Measurements from ENCODE around the gene SLC9A3.

Gene SLC9A3

DNA sequence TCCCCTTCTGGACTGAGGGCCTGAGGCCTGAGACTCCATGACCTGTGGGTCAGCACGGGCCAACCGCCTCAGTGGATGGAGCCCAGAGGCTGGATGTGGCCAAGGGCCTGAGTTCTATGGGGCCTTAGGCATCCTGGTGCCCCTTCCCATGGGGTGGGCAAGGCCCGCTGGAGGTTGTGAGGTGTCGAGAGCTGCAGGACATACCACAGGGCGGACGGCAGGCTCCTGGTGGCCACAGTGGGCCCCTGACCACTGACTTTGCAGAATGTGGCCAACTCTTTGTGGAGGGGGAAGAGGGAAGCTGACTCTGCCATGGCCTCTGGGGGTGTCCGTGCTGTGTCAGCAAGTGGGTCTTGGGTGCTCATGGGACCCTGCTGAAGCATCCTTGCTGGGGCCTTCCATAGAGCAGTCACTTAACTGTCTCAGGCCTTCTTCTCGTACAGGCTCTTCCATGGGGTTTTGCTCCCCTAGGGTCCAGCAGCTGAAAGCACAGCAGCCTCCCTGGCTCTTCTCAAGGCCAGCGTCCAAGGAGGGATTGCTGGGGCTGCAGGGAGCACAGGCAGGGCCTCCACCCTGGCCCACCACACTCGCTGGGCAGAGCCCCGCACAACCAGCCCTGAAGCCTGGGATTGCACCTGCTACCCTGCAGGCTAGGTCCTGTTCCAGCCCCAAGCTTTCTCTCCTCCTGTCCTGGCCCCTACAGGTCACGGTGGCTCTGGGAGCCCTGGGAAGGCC lies 21.6 kb upstream of the SLC9A3 start:
- Histone ChIP-seq H4K20me1 (ENCODE audit: insufficient read depth, low read length) (no peaks in the 10 kb centered on the region), H3K27me3 (ENCODE audit: insufficient read depth, low read length) (no peaks in the 10 kb centered on the region), H3K9me2 (ENCODE audit: low read depth, low read length) (no peaks in the 10 kb centered on the region)

DNA sequence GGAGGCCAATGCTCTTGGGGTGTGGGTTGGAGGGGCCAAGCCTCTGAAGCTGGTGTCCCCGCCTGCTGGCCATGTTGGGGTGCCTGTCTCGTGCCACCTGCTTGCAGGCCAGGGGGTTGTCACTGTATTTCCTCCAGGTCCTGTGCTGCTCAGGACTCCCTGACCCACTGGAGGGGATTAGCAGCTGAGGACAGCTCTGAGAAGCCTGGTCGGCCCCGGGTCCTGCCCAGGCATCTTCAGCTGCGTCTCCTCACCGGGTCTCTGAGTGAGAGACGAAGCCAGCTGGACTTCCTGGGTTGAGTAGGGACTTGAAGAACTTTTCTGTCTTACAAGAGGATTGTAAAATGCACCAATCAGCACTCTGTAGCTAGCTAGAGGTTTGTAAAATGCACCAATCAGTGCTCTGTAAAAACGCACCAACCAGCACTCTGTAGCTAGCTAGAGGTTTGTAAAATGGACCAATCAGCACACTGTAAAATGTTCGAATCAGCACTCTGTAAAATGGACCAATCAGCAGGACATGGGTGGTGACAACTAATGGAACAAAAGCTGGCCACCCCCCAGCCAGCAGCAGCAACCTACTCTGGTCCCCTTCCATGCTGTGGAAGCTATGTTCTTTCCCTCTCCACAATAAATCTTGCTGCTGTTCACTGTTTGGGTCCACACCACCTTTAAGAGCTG lies 20.6 kb upstream of the SLC9A3 start:
- H3K9ac ChIP-seq (ENCODE audit: low read length) = peak overlapping the region; percentile 34; the same call in 1 of the 2 replicates
- H3K4me1 ChIP-seq (ENCODE audit: insufficient read depth, low read length, severe bottlenecking) = peaks cover 13% of the 10 kb centered on the region
- H3K27ac ChIP-seq (ENCODE audit: low read depth, low read length, poor library complexity, severe bottlenecking) = peak overlapping the region; percentile 64
- H3K79me2 ChIP-seq (ENCODE audit: insufficient read depth, low read length) = no peaks in the 10 kb centered on the region
- H3F3A ChIP-seq (ENCODE audit: insufficient read depth, low read length) = no peaks in the 10 kb centered on the region
- H3K9me2 ChIP-seq (ENCODE audit: low read depth, low read length) = no peaks in the 10 kb centered on the region
- no peak overlapping the region for H2AFZ ChIP-seq (ENCODE audit: low read length)
- peak overlapping the region; percentile 48 for H3K4me3 ChIP-seq (ENCODE audit: low read depth, low read length, poor library complexity, severe bottlenecking)
- no peaks in the 10 kb centered on the region for H3K9me3 ChIP-seq (ENCODE audit: low read length)
- no peaks in the 10 kb centered on the region for H4K20me1 ChIP-seq (ENCODE audit: insufficient read depth, low read length)
- no peaks in the 10 kb centered on the region for H3K36me3 ChIP-seq (ENCODE audit: insufficient read depth, low read length)
- TF ChIP-seq, protein P1, sequence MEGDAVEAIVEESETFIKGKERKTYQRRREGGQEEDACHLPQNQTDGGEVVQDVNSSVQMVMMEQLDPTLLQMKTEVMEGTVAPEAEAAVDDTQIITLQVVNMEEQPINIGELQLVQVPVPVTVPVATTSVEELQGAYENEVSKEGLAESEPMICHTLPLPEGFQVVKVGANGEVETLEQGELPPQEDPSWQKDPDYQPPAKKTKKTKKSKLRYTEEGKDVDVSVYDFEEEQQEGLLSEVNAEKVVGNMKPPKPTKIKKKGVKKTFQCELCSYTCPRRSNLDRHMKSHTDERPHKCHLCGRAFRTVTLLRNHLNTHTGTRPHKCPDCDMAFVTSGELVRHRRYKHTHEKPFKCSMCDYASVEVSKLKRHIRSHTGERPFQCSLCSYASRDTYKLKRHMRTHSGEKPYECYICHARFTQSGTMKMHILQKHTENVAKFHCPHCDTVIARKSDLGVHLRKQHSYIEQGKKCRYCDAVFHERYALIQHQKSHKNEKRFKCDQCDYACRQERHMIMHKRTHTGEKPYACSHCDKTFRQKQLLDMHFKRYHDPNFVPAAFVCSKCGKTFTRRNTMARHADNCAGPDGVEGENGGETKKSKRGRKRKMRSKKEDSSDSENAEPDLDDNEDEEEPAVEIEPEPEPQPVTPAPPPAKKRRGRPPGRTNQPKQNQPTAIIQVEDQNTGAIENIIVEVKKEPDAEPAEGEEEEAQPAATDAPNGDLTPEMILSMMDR (IDR thresholded peaks at IDR 0.05; ENCODE audit: low read length) = no peak
- no peak for TF ChIP-seq EZH2 (IDR thresholded peaks at IDR 0.05; ENCODE audit: borderline replicate concordance, low read length)
- H3K27me3 ChIP-seq (ENCODE audit: insufficient read depth, low read length) = no peaks in the 10 kb centered on the region
- peak overlapping the region; percentile 66 for H3K4me2 ChIP-seq (ENCODE audit: low read length)

More for the DNA sequence above, 21.6 kb upstream of the SLC9A3 start:
- H3K36me3 ChIP-seq (ENCODE audit: insufficient read depth, low read length) = no peaks in the 10 kb centered on the region; the same call in 1 of the 2 replicates
- H2AFZ ChIP-seq (ENCODE audit: low read length) = no peak overlapping the region
- H3K9ac ChIP-seq (ENCODE audit: low read length) = no peak overlapping the region
- TF ChIP-seq, protein P1 (IDR thresholded peaks at IDR 0.05; ENCODE audit: low read length) = no peak
- TF ChIP-seq EZH2 (IDR thresholded peaks at IDR 0.05; ENCODE audit: borderline replicate concordance, low read length) = no peak
- no peak overlapping the region for H3K4me2 ChIP-seq (ENCODE audit: low read length)
- no peaks in the 10 kb centered on the region for H3F3A ChIP-seq (ENCODE audit: insufficient read depth, low read length)
- peaks cover 13% of the 10 kb centered on the region for H3K4me1 ChIP-seq (ENCODE audit: insufficient read depth, low read length, severe bottlenecking)
- no peaks in the 10 kb centered on the region for H3K79me2 ChIP-seq (ENCODE audit: insufficient read depth, low read length)
- peaks cover 2% of the 10 kb centered on the region; the same call in 1 of the 2 replicates for H3K9me3 ChIP-seq (ENCODE audit: low read length)
- H3K4me3 ChIP-seq (ENCODE audit: low read depth, low read length, poor library complexity, severe bottlenecking) = no peak overlapping the region
- H3K27ac ChIP-seq (ENCODE audit: low read depth, low read length, poor library complexity, severe bottlenecking) = no peak overlapping the region

DNA sequence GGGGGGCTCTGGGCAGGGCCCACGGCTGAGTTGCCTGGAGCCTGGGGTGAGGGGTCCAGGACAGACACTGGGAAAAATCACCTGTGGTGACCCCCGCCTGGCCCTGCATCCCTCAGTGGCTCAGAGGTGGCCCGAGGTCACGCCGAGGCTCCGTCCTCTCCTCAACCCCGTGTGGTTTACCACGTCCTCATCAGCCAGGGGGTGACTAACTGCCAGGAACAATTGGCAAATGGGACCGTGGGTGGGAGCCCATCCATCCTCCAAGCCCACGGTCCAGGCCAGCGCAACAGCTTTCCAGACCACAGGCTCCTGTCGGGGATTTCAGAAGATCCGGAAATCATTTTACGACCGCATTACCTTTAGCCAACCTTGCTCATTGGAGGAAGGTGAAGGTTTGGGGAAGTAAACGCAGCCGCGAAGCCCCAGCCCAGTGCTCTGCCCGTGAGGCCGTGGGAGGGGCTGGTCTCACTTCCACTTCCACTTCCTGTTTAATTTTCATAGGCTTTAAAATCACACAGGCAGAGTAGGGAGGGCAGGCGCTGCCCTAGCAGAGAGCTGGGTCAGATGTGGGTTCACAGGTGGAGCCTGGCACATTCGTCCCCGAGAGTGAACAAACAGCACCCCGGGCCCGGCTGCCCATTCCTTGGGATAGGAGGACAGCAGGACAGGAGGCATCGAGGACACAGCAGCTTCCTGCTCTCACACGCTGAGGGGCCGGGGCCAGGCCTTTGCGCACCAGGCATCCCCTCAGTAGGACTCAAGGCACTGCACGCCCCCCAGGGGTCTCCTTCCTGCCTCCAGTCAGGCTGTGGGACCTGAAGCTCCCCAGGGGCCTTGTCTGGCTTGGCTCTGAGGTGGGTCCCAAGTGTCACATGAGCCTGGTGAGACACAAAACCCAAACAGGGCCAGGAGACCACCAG lies 19.8 kb upstream of the SLC9A3 start:
- no peaks in the 10 kb centered on the region for H3K9me2 ChIP-seq (ENCODE audit: low read depth, low read length)
- H3K36me3 ChIP-seq (ENCODE audit: insufficient read depth, low read length) = no peaks in the 10 kb centered on the region
- no peaks in the 10 kb centered on the region for H3K27me3 ChIP-seq (ENCODE audit: insufficient read depth, low read length)
- H4K20me1 ChIP-seq (ENCODE audit: insufficient read depth, low read length) = no peaks in the 10 kb centered on the region
- TF ChIP-seq, protein P1 (IDR thresholded peaks at IDR 0.05; ENCODE audit: low read length) = no peak
- no peak for TF ChIP-seq EZH2 (IDR thresholded peaks at IDR 0.05; ENCODE audit: borderline replicate concordance, low read length)
- H3K9me3 ChIP-seq (ENCODE audit: low read length) = no peaks in the 10 kb centered on the region
- peak overlapping the region; percentile 43 for H3K9ac ChIP-seq (ENCODE audit: low read length)
- no peaks in the 10 kb centered on the region for H3F3A ChIP-seq (ENCODE audit: insufficient read depth, low read length)
- peak overlapping the region; percentile 51; the same call in 1 of the 2 replicates for H2AFZ ChIP-seq (ENCODE audit: low read length)
- peaks cover 13% of the 10 kb centered on the region for H3K4me1 ChIP-seq (ENCODE audit: insufficient read depth, low read length, severe bottlenecking)
- peak overlapping the region; percentile 48 for H3K4me3 ChIP-seq (ENCODE audit: low read depth, low read length, poor library complexity, severe bottlenecking)
- no peaks in the 10 kb centered on the region for H3K79me2 ChIP-seq (ENCODE audit: insufficient read depth, low read length)
- H3K27ac ChIP-seq (ENCODE audit: low read depth, low read length, poor library complexity, severe bottlenecking) = peak overlapping the region; percentile 70
- peak overlapping the region; percentile 66 for H3K4me2 ChIP-seq (ENCODE audit: low read length)
